Occipital lobe (tissue), 3 donors: ENCODE data around the gene CCL27. TPM values are rescaled to one million over a fixed set of nuclear protein-coding genes. Genes with fewer than 3 reads are reported as not detected.

Source experiments
- DNase-seq: peaks from one replicate; lab custom pipeline; 2025; lab: John Stamatoyannopoulos, UW
- small RNA-seq: library from RNA; depleted of rRNA; stranded (forward); fragments of <200 nt; gene quantifications from one replicate; pipeline ENCODE3, GENCODE V24; 2014
- total RNA-seq: library from RNA; depleted of rRNA; stranded (reverse); fragments of >200 nt; gene quantifications from one replicate; pipeline ENCODE4 v1.2.3, GENCODE V29; 2014

Gene CCL27
- total RNA-seq, 1 donor from 2014 or later = 0.31 TPM

DNA sequence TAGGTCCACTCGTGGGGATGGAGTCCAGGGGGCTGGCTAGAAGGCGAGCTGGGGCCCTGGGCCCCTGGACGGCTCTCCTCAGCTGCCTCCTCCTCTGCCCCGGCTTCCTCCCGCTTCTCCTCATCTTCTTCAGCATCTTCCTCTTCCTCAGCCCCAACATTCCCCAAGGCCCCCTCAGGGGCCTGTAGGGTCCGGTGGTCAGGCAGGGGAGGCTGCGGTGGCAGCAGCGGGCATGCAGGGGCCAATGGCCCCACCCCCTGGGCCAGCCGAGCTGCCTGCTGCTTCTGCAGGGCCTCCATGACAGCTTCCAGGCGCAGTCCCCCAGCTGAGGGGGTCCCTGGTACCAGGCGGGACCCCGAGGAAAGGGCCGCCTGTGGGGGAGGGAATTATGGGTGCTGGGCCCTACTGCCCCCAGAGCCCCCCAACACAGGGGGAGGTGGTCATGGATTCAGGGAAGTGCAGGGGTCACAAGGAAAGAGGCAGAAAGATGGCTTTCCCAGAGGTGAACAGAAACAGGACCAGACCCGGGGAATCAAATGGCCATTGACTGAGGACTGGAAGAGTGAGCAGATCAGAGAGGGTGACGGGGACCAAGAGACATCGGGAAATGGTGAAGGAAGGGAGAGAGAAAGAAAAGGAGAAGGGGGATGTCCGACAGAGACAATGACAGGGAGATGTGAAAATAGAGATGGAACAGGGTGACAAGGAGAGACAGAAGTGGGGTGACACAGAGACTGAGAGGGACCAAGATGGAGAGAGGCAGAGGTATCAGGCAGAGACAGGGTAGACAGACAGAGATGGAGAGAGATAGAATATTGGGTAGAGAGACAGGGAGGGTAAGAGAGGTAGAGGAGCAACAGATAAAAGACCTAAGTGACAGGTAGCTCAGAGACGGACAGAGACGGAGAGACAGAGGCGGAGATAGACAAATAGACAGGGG, 34.5 kb downstream of the CCL27 start:
- DNase-seq = no peak

GRCh38 chr9:34625186-34625486, 37.3 kb downstream of the CCL27 start:
- DNase-seq = no peak

DNA sequence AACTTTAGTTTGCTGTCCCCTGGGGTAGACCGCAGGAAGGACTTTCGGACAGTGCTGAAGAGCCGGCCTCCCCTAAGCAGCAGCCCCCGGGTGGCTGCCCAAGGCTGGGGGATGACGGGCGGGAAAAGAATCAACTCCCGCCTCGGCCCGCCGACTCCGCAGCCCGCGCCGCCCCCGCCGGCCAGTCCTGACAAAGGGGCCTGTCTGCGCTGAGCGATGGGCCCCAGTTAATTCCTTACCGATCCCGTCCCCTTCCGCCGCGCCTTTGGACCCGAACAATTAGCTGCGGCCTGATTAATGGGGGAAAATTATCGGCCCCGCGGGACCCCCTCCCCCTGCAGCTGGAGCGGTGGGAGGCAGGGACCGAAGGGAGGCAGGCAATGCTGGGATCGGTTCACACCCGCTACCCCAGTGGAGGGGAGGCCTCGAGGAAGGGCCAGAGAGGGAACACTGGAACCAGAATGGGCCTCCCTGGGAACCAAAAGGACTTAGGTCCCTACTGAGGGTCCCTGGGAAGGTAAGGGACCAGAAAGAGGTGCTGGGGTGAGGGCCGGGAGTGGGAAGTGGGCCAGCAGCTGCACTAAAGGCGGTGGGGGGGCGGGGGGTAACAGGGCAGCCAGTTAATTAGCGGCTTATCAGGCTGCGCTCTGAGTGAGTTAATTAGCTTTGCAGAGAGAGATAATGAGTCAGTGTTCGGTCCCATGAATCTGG, 37.8 kb downstream of the CCL27 start:
- no peak for DNase-seq

DNA sequence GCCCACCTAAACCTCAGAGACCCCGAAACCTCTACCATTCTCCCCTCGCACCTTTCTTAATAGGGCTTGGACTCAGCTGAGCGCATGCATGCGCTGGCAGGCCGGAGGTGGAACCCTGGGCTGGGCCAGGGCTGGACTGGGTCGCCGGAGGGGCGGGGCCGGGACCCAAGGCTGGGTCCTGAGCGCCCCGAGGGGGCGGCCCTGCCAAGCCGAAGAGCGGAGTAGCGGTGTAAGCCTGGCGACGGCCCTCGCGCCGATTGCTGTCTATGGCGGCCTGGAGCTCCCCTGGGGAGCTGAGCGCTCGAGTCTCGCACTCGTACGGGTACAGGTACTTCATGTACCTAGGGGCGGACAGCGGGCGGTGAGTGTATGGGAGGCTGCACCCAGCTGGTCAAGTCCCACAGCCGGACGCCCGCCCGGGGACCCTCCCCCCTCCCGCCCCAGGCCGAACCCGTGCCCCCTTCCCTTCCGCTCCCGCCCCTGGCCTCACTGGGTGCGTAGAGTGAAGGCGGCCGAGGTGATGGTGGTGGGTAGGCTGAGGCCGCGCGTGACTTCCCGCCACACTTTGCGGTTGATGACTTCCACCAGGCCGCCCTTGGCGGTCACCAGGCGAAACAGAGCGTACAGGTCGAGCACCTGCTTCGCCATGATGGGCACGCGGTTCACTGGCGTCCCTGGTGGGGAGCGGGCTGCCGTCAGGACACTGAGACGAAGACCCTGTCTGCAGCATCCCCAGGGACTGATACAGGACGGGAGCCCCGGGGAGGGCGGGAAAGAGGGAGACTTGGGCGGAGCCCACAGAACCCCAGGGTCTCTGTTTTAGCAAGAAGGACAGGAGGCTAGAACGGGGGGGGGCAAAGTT, 38.9 kb downstream of the CCL27 start:
- no peak for DNase-seq

- DNase-seq = peak; percentile 91
Measured at GRCh38 chr9:34620061-34620994, 42.1 kb downstream of the CCL27 start, which contains the start of gene DCTN3. TSS of gene DCTN3 (minus strand) at chr9:34620495. CDS start at chr9:34620464, 31 bp downstream.

DNA sequence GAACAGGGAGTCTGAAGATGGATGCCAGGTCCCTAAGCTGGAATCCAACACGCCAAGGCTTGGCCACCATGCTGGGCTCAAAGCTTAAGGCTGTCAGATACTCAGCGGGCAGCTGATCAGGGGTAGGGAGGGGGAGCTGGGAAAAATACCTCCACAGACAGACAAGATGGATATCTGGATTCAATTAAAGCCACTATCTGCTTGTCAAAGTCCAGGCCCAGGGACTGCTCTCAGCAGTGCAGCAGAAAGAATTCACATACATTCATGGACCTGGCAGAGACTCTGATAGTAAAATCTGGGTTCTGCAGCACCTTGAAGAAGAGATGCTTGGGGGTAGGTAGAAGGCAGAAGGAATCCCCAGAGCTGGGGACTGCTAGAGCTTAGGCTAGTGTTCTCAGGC, 47.3 kb downstream of the CCL27 start:
- DNase-seq = no peak

GRCh38 chr9:34612788-34613390, 49.6 kb downstream of the CCL27 start:
- DNase-seq = peak; percentile 32

Small RNA genes within 50 kb of the gene (small RNA-seq; reads per million reads assigned to genes)
- gene CCL27 = not detected

Other genes starting within 250 kb of the CCL27 start
- gene FAM219A, start 204.1 kb downstream of the CCL27 start, total RNA-seq = 23.1 TPM
- gene DNAI1, start 203.9 kb downstream of the CCL27 start, total RNA-seq = 0.78 TPM
- 37.6 TPM for gene ENHO, start 139.7 kb downstream of the CCL27 start, total RNA-seq
- 14.0 TPM for gene CNTFR, start 72.9 kb downstream of the CCL27 start, total RNA-seq
- 5.5 TPM for gene RPP25L, start 50.6 kb downstream of the CCL27 start, total RNA-seq
- 108 TPM for gene DCTN3, start 42.2 kb downstream of the CCL27 start, total RNA-seq
- gene ARID3C, start 33.6 kb downstream of the CCL27 start, total RNA-seq = not detected
- 24.3 TPM for gene SIGMAR1, start 24.9 kb downstream of the CCL27 start, total RNA-seq
- gene GALT, start 16.0 kb downstream of the CCL27 start, total RNA-seq = 32.4 TPM
- gene IL11RA, start 10.5 kb downstream of the CCL27 start, total RNA-seq = 5.0 TPM
- not detected for gene CCL19, start 28.6 kb upstream of the CCL27 start, total RNA-seq
- not detected for gene CCL21, start 47.5 kb upstream of the CCL27 start, total RNA-seq